ENCODE measurements around the gene MYLK.
"Not testable (repeated sequence)": the region's sequence is repeated elsewhere in the genome, so short reads cannot be mapped to it uniquely, and the experiment has no call there.

Gene MYLK

GRCh38 chr3:123741041-123741511 is 143.1 kb downstream of the MYLK start:
- no peak for DNase-seq

- DNase-seq = no peak
Measured at GRCh38 chr3:123740391-123740822, 143.7 kb downstream of the MYLK start.

- DNase-seq = no peak
Measured at GRCh38 chr3:123739754-123740153, 144.4 kb downstream of the MYLK start.

- DNase-seq = no peak
Measured at GRCh38 chr3:123739106-123739505, 145.0 kb downstream of the MYLK start.

- not testable (repeated sequence) for DNase-seq
Measured at GRCh38 chr3:123738522-123738921, 145.6 kb downstream of the MYLK start.

GRCh38 chr3:123737168-123737567 is 147.0 kb downstream of the MYLK start:
- DNase-seq = no peak

- no peak for DNase-seq
Measured at GRCh38 chr3:123735456-123735855, 148.7 kb downstream of the MYLK start.

GRCh38 chr3:123734527-123734902 is 149.6 kb downstream of the MYLK start:
- DNase-seq = no peak

GRCh38 chr3:123733805-123734526 is 150.2 kb downstream of the MYLK start:
- no peak for DNase-seq

- no peak for DNase-seq
Measured at GRCh38 chr3:123733341-123733740, 150.8 kb downstream of the MYLK start.

- DNase-seq = no peak
Measured at GRCh38 chr3:123732447-123732846, 151.7 kb downstream of the MYLK start.

GRCh38 chr3:123730829-123731228 is 153.3 kb downstream of the MYLK start:
- DNase-seq = no peak

GRCh38 chr3:123728991-123729390 is 155.1 kb downstream of the MYLK start:
- no peak for DNase-seq

- no peak for DNase-seq
Measured at GRCh38 chr3:123728014-123728413, 156.1 kb downstream of the MYLK start.

GRCh38 chr3:123725652-123726400 is 158.3 kb downstream of the MYLK start:
- no peak for DNase-seq

GRCh38 chr3:123724306-123724705 is 159.8 kb downstream of the MYLK start:
- DNase-seq = no peak

- peak; percentile 56 for DNase-seq
Measured at GRCh38 chr3:123723522-123724168, 160.5 kb downstream of the MYLK start.

GRCh38 chr3:123723070-123723469 is 161.1 kb downstream of the MYLK start:
- no peak for DNase-seq

- no peak for DNase-seq
Measured at GRCh38 chr3:123722456-123722855, 161.7 kb downstream of the MYLK start.

GRCh38 chr3:123722021-123722420 is 162.1 kb downstream of the MYLK start:
- no peak for DNase-seq

- DNase-seq = not testable (repeated sequence)
Measured at GRCh38 chr3:123721095-123721689, 162.9 kb downstream of the MYLK start.

- DNase-seq = no peak
Measured at GRCh38 chr3:123720638-123721037, 163.5 kb downstream of the MYLK start.

GRCh38 chr3:123719862-123720453 is 164.2 kb downstream of the MYLK start:
- no peak for DNase-seq

All from NCI-H1436 treated with DMSO at 0.1 percent for 48 hours (cell line).